CD14-positive monocyte (primary cell): ENCODE results near the gene JARID2. TPM values are rescaled to one million over a fixed set of nuclear protein-coding genes. Genes with fewer than 3 reads are reported as not detected.

Experiments used
- DNase-seq, 3 donors: peaks; one replicate each; pipeline ENCODE4 v3.0.0-alpha.2; 2011 to 2022
- H2AFZ ChIP-seq: 2 replicates; pipeline ENCODE4 v1.6.0; 2012; ENCODE audit warnings: mild to moderate bottlenecking, low read depth, low read length, inconsistent platforms; ENCODE audit not compliant: insufficient read depth, poor library complexity, severe bottlenecking
- H3K27ac ChIP-seq, 2 donors: 1 replicate in 1 of 2; 2 replicates in 1 of 2; pipeline ENCODE4 v1.5.1; 2012 to 2013; ENCODE audit warnings: low read length in 2 of 2, control low read depth in 1 of 2, inconsistent platforms in 1 of 2, low read depth in 1 of 2, mild to moderate bottlenecking in 1 of 2
- H3K27me3 ChIP-seq, 2 donors: one replicate each; pipeline versions ENCODE4 v1.6.0 to v1.6.1; 2011 to 2013; ENCODE audit warnings: low read length in 2 of 2; ENCODE audit not compliant: control insufficient read depth in 2 of 2, insufficient read depth in 2 of 2
- H3K36me3 ChIP-seq, 2 donors: replicated peaks in 1 of 2; 1 replicate in 1 of 2; 2 replicates in 1 of 2; pipeline versions ENCODE4 v1.5.1 to v1.6.1; 2012 to 2013; ENCODE audit warnings: low read length in 2 of 2, control low read depth in 1 of 2, inconsistent platforms in 1 of 2, mild to moderate bottlenecking in 1 of 2; ENCODE audit not compliant: insufficient read depth in 2 of 2, control insufficient read depth in 1 of 2
- H3K4me1 ChIP-seq, 2 donors: 1 replicate in 1 of 2; 2 replicates in 1 of 2; pipeline versions ENCODE4 v1.5.1 to v1.6.1; 2012 to 2013; ENCODE audit warnings: low read length in 2 of 2, control low read depth in 1 of 2, inconsistent platforms in 1 of 2, mild to moderate bottlenecking in 1 of 2, moderate library complexity in 1 of 2; ENCODE audit not compliant: insufficient read depth in 2 of 2, control insufficient read depth in 1 of 2
- H3K4me2 ChIP-seq: replicated peaks from 2 replicates; pipeline ENCODE3; 2012; ENCODE audit warnings: low read length, moderate library complexity, mild to moderate bottlenecking; ENCODE audit not compliant: poor library complexity, severe bottlenecking; ENCODE audit errors: extremely low read depth
- H3K4me3 ChIP-seq, 3 experiments: fragments of 200-600 bp in 1 of 3; sonication (generic) in 1 of 3; replicated peaks in 1 of 3; 1 replicate in 2 of 3; 2 replicates in 1 of 3; pipeline ENCODE4 v1.5.1; 2011 to 2013; ENCODE audit warnings: low read length in 3 of 3, mild to moderate bottlenecking in 3 of 3, control low read depth in 2 of 3, low read depth in 2 of 3, inconsistent platforms in 1 of 3, moderate library complexity in 1 of 3
- H3K79me2 ChIP-seq: 2 replicates; pipeline ENCODE4 v1.6.0; 2012; ENCODE audit warnings: mild to moderate bottlenecking, control low read depth, inconsistent platforms, low read length, moderate library complexity; ENCODE audit not compliant: insufficient read depth
- H3K9ac ChIP-seq: 2 replicates; pipeline ENCODE4 v1.6.0; 2017; ENCODE audit warnings: low read length, mild to moderate bottlenecking; ENCODE audit not compliant: insufficient read depth, poor library complexity, severe bottlenecking
- H3K9me3 ChIP-seq, 2 donors: replicated peaks in 1 of 2; 1 replicate in 1 of 2; 2 replicates in 1 of 2; pipeline versions ENCODE4 v1.5.1 to v1.6.1; 2012 to 2013; ENCODE audit warnings: low read length in 2 of 2, control low read depth in 1 of 2; ENCODE audit not compliant: control insufficient read depth in 1 of 2, insufficient read depth in 1 of 2
- H4K20me1 ChIP-seq: 2 replicates; pipeline ENCODE4 v1.6.0; 2012; ENCODE audit warnings: mild to moderate bottlenecking, low read length, control low read depth, moderate library complexity; ENCODE audit not compliant: insufficient read depth
- H3K27ac Mint-ChIP-seq, 7 donors: one replicate each; pipeline ENCODE4 v1.8.0; 2020; ENCODE audit warnings: mild to moderate bottlenecking in 7 of 7, mixed read lengths in 7 of 7, moderate library complexity in 6 of 7, inconsistent platforms in 2 of 7
- H3K27me3 Mint-ChIP-seq, 3 donors: one replicate each; pipeline ENCODE4 v1.8.0; 2021 to 2022; ENCODE audit warnings: low read depth in 3 of 3, mild to moderate bottlenecking in 3 of 3, mixed read lengths in 3 of 3, moderate library complexity in 3 of 3, inconsistent platforms in 1 of 3
- H3K36me3 Mint-ChIP-seq, 2 donors: one replicate each; pipeline ENCODE4 v1.8.0; 2020; ENCODE audit warnings: mixed read lengths in 2 of 2, inconsistent platforms in 1 of 2, mild to moderate bottlenecking in 1 of 2
- H3K4me1 Mint-ChIP-seq: one replicate; pipeline ENCODE4 v1.8.0; 2020; ENCODE audit warnings: mild to moderate bottlenecking, mixed read lengths
- H3K4me3 Mint-ChIP-seq, 2 donors: one replicate each; pipeline ENCODE4 v1.8.0; 2020; ENCODE audit warnings: mild to moderate bottlenecking in 2 of 2, mixed read lengths in 2 of 2, moderate library complexity in 1 of 2
- H3K9me3 Mint-ChIP-seq, 7 donors: one replicate each; pipeline ENCODE4 v1.8.0; 2020 to 2022; ENCODE audit warnings: mixed read lengths in 7 of 7, mild to moderate bottlenecking in 6 of 7, moderate library complexity in 6 of 7, inconsistent platforms in 2 of 7
- WGBS: methylation state at CpG from one replicate; pipeline ENCODE4 v1.1.5; 2013; ENCODE audit warnings: missing lambda C conversion rate; ENCODE audit not compliant: insufficient coverage; 5-methylcytosine and 5-hydroxymethylcytosine counted together
- intact Hi-C, 2 donors: fragments of 100-400 bp; cut with micrococcal nuclease; formaldehyde crosslinking; loops; one replicate each; pipeline versions ENCODE4 v1.15.0 to v1.15.1; 2023
- polyA plus RNA-seq, 3 donors: library from polyadenylated mRNA; depleted of rRNA in 1 of 3; unstranded in 2 of 3; stranded (reverse) in 1 of 3; fragments of 300-500 nt in 2 of 3; fragments of >200 nt in 1 of 3; fragmentation: Illumina TruSeq in 2 of 3; gene quantifications; 1 replicate in 2 of 3; 2 replicates in 1 of 3; pipeline ENCODE4 v1.2.3, GENCODE V29; 2012 to 2021
- TF ChIP-seq, protein P1 (sequence below): fragments of 200-600 bp; IDR thresholded peaks from one replicate; pipeline ENCODE4 v1.8.0; 2022; ENCODE audit warnings: antibody characterized with exemption, mild to moderate bottlenecking

The JARID2 gene
- polyA plus RNA-seq, 3 donors = 6.8 to 17.5 (median 12.5) TPM

GRCh38 chr6:15461127-15461944 is 215.5 kb downstream of the JARID2 start:
- 100% methylated on average over 2 of the region's 6 CpGs for WGBS
- H3K9me3 Mint-ChIP-seq = no peaks in the 10 kb centered on the region
- no peak overlapping the region for H3K4me2 ChIP-seq
- peaks cover 100% of the 10 kb centered on the region for H3K79me2 ChIP-seq
- H3K9ac ChIP-seq = no peak overlapping the region
- peaks cover 33 to 57% of the 10 kb centered on the region in 2 donors for H3K36me3 Mint-ChIP-seq
- no peak overlapping the region for H2AFZ ChIP-seq
- H3K4me1 Mint-ChIP-seq = peaks cover 27% of the 10 kb centered on the region
- H3K4me3 ChIP-seq = no peak overlapping the region
- H3K27me3 Mint-ChIP-seq = no peaks in the 10 kb centered on the region
- DNase-seq = no peak
- TF ChIP-seq, protein P1, sequence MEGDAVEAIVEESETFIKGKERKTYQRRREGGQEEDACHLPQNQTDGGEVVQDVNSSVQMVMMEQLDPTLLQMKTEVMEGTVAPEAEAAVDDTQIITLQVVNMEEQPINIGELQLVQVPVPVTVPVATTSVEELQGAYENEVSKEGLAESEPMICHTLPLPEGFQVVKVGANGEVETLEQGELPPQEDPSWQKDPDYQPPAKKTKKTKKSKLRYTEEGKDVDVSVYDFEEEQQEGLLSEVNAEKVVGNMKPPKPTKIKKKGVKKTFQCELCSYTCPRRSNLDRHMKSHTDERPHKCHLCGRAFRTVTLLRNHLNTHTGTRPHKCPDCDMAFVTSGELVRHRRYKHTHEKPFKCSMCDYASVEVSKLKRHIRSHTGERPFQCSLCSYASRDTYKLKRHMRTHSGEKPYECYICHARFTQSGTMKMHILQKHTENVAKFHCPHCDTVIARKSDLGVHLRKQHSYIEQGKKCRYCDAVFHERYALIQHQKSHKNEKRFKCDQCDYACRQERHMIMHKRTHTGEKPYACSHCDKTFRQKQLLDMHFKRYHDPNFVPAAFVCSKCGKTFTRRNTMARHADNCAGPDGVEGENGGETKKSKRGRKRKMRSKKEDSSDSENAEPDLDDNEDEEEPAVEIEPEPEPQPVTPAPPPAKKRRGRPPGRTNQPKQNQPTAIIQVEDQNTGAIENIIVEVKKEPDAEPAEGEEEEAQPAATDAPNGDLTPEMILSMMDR = no peak
- no peak overlapping the region for H3K27ac Mint-ChIP-seq
- H3K36me3 ChIP-seq = peaks cover 7 to 49% of the 10 kb centered on the region in 2 donors
- H4K20me1 ChIP-seq = peaks cover 100% of the 10 kb centered on the region
- intact Hi-C loops = no loop called here
- no peaks in the 10 kb centered on the region for H3K9me3 ChIP-seq
- no peaks in the 10 kb centered on the region for H3K27me3 ChIP-seq
- H3K27ac ChIP-seq = peak overlapping the region in 1 of 2 donors; percentile 18
- peaks cover 6 to 12% of the 10 kb centered on the region in 2 donors for H3K4me1 ChIP-seq
- no peak overlapping the region for H3K4me3 Mint-ChIP-seq

DNA sequence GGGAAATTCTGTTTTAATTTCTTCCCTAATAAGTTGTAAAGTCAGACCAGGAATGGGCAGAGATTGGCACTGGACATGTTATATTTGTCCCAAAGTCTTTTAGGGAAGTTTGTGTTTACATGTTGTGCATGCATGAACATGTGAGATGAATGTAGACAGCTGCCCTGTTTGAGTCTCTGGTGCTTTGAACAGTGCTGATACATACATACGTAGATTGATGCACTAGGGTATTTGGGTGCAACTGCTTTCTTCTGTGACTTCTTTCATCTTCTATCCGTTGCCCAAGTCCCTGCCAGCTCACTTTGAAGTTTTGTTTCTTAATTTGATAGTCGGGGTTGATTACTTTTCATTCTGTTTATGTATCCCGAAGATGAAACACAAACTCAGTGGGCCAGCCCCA is 216.4 kb downstream of the JARID2 start:
- Histone ChIP-seq H3K36me3 (peaks cover 5 to 51% of the 10 kb centered on the region in 2 donors), H3K4me1 (peaks cover 6 to 12% of the 10 kb centered on the region in 2 donors), H3K79me2 (peaks cover 100% of the 10 kb centered on the region), H3K27ac (peak overlapping the region in 1 of 2 donors; percentile 18), H3K9me3 (no peaks in the 10 kb centered on the region), H3K4me3 (no peak overlapping the region), H3K4me2 (no peak overlapping the region), H4K20me1 (peaks cover 100% of the 10 kb centered on the region), H3K27me3 (no peaks in the 10 kb centered on the region), H2AFZ (no peak overlapping the region), H3K9ac (no peak overlapping the region)
- Mint-ChIP-seq H3K27ac (no peak overlapping the region), H3K4me3 (no peak overlapping the region), H3K4me1 (peaks cover 32% of the 10 kb centered on the region), H3K9me3 (no peaks in the 10 kb centered on the region), H3K36me3 (peaks cover 41 to 62% of the 10 kb centered on the region in 2 donors), H3K27me3 (no peaks in the 10 kb centered on the region)
- TF ChIP-seq, protein P1 = no peak
- DNase-seq = no peak
- intact Hi-C loops = no loop called here
- no CpG with 5 or more reads among the region's 4 CpGs for WGBS
